ENCODE results near the gene PDE6D.

Gene PDE6D

DNA sequence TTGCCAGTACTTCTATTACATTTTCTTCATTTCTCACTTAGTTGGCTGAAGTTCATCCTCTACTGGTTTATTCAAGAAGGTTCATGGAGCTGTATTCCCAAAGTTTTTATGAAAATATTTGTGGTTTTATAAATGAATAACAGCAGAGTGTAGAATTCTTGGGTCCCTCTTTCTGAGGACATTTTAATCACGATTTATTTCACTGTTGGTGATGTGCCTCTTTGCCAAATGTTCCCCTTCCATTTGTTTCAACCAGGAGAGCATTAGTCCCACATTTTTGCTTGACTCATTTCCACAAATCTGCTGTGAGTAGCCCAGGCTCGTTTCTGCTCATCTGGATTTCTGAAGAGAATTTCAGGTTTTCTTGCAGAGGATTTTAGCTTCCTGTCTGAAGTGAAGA is 25.9 kb upstream of the PDE6D start:
- CTCF ChIA-PET: interaction anchor here (0.6 to 1.4 kb wide), 2 partner anchors 10 to 1234 kb away, joined by 3 read pairs; no protein-coding TSS in a partner anchor
- Histone ChIP-seq H3K27me3 (replicated peaks in 2 of 5; ENCODE audit: control insufficient read depth in 4 of 5, insufficient read depth in 5 of 5, low read length in 4 of 5) (no peaks in the 10 kb centered on the region), H3K36me3 (ENCODE audit: control insufficient read depth in 4 of 4, insufficient read depth in 4 of 4, low read length in 3 of 4) (peaks cover 18 to 75% (median 59%) of the 10 kb centered on the region in 4 experiments), H3K27ac (ENCODE audit: insufficient read depth in 1 of 2, low read depth in 1 of 2, low read length in 2 of 2, poor library complexity in 1 of 2, severe bottlenecking in 2 of 2) (no peak overlapping the region), H3K4me1 (ENCODE audit: control extremely low read depth in 1 of 4, control insufficient read depth in 4 of 4, insufficient read depth in 4 of 4, low read length in 3 of 4) (no peaks in the 10 kb centered on the region), H3K9me3 (ENCODE audit: control extremely low read depth in 1 of 5, control insufficient read depth in 4 of 5, insufficient read depth in 2 of 5, low read depth in 1 of 5, low read length in 4 of 5) (no peaks in the 10 kb centered on the region), H3K4me3 (ENCODE audit: control insufficient read depth in 1 of 7, extremely low read depth in 1 of 7, insufficient read depth in 4 of 7, low read depth in 2 of 7, low read length in 6 of 7) (no peak overlapping the region)
- DNase-seq: no peak
- WGBS (ENCODE audit: insufficient coverage): 100% methylated on average over 2 of the region's 2 CpGs
- POLR2A ChIA-PET: no interaction called here

DNA sequence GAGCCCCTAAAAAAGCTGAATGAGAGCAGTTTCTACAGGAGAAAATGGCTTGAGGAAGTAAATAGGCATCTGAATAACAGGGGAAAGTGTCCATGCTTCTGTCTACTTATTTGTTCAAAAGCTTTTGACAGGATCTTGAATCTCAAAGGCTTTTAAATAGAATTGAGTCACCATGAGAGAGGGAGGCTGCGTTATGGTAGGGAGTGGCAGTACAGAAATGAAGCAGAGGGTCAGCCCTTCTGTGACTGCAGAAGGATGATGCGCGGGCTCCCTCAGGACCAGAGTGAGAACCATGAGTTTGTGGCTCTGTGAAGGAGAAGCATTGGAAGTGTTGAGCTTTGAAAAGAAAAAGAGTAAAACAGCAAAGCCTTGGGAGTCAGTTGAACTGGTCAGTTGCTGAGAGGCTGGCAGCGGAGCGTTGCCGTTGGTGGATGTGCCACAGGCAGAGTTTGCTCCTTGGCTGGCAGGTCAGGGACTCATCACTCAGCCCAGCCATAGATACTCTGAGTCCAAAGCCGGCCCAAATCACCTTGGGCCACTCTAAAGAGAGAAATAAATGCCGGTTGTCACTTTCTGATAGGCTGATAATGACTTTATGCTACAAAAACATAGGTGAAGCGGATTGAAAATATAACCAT is 22.5 kb upstream of the PDE6D start:
- CTCF ChIA-PET: no interaction called here
- Histone ChIP-seq H3K9me3 (ENCODE audit: control extremely low read depth in 1 of 5, control insufficient read depth in 4 of 5, insufficient read depth in 2 of 5, low read depth in 1 of 5, low read length in 4 of 5) (no peaks in the 10 kb centered on the region), H3K4me3 (ENCODE audit: control insufficient read depth in 1 of 7, extremely low read depth in 1 of 7, insufficient read depth in 4 of 7, low read depth in 2 of 7, low read length in 6 of 7) (no peak overlapping the region), H3K27ac (ENCODE audit: insufficient read depth in 1 of 2, low read depth in 1 of 2, low read length in 2 of 2, poor library complexity in 1 of 2, severe bottlenecking in 2 of 2) (no peak overlapping the region), H3K4me1 (ENCODE audit: control extremely low read depth in 1 of 4, control insufficient read depth in 4 of 4, insufficient read depth in 4 of 4, low read length in 3 of 4) (no peaks in the 10 kb centered on the region), H3K36me3 (ENCODE audit: control insufficient read depth in 4 of 4, insufficient read depth in 4 of 4, low read length in 3 of 4) (peaks cover 23 to 77% (median 59%) of the 10 kb centered on the region in 4 experiments), H3K27me3 (replicated peaks in 2 of 5; ENCODE audit: control insufficient read depth in 4 of 5, insufficient read depth in 5 of 5, low read length in 4 of 5) (no peaks in the 10 kb centered on the region)
- WGBS (ENCODE audit: insufficient coverage): 99% methylated on average over 8 of the region's 9 CpGs
- no peak for DNase-seq
- POLR2A ChIA-PET: no interaction called here

DNA sequence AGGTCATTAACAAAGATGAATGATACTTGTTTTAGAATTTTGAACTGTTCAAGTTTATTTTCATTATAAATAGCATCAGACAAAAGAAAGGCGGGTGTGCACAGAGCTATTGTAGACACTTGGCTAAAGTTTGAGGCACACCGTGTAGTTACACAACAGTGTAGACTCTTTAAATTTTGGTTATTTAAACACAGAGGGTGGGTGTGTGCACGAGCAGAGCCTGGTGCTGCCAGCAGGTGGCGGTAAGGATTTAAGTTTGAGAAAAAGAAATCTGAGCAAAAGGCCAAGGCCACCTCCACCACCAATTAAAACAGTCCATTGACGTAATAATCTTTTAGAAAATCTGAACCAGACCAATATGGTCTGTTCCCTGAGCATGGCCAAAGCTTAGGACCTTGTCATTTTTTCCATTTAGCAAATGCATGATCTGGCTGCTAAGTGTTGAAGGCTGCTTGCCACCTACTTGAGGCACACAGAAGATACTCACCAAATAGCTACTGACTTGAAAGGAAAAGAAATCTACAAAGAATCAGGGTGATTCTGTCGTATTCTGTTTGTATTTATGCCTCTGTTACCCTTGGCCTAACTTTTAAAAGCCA is 19.5 kb upstream of the PDE6D start:
- no peaks in the 10 kb centered on the region for H3K9me3 ChIP-seq (ENCODE audit: control extremely low read depth in 1 of 5, control insufficient read depth in 4 of 5, insufficient read depth in 2 of 5, low read depth in 1 of 5, low read length in 4 of 5)
- no peak overlapping the region for H3K4me3 ChIP-seq (ENCODE audit: control insufficient read depth in 1 of 7, extremely low read depth in 1 of 7, insufficient read depth in 4 of 7, low read depth in 2 of 7, low read length in 6 of 7)
- 96% methylated on average over 3 of the region's 6 CpGs for WGBS (ENCODE audit: insufficient coverage)
- no peaks in the 10 kb centered on the region for H3K4me1 ChIP-seq (ENCODE audit: control extremely low read depth in 1 of 4, control insufficient read depth in 4 of 4, insufficient read depth in 4 of 4, low read length in 3 of 4)
- POLR2A ChIA-PET: no interaction called here
- H3K27ac ChIP-seq (ENCODE audit: insufficient read depth in 1 of 2, low read depth in 1 of 2, low read length in 2 of 2, poor library complexity in 1 of 2, severe bottlenecking in 2 of 2): no peak overlapping the region
- H3K27me3 ChIP-seq (replicated peaks in 2 of 5; ENCODE audit: control insufficient read depth in 4 of 5, insufficient read depth in 5 of 5, low read length in 4 of 5): no peaks in the 10 kb centered on the region
- H3K36me3 ChIP-seq (ENCODE audit: control insufficient read depth in 4 of 4, insufficient read depth in 4 of 4, low read length in 3 of 4): peaks cover 11 to 76% (median 58%) of the 10 kb centered on the region in 4 experiments
- DNase-seq: peak in 2 of 3 donors; percentile 42 to 53
- CTCF ChIA-PET: interaction anchor here (0.6 to 1.4 kb wide), 4 partner anchors 8 to 464 kb away, joined by 3 read pairs; no protein-coding TSS in a partner anchor

DNA sequence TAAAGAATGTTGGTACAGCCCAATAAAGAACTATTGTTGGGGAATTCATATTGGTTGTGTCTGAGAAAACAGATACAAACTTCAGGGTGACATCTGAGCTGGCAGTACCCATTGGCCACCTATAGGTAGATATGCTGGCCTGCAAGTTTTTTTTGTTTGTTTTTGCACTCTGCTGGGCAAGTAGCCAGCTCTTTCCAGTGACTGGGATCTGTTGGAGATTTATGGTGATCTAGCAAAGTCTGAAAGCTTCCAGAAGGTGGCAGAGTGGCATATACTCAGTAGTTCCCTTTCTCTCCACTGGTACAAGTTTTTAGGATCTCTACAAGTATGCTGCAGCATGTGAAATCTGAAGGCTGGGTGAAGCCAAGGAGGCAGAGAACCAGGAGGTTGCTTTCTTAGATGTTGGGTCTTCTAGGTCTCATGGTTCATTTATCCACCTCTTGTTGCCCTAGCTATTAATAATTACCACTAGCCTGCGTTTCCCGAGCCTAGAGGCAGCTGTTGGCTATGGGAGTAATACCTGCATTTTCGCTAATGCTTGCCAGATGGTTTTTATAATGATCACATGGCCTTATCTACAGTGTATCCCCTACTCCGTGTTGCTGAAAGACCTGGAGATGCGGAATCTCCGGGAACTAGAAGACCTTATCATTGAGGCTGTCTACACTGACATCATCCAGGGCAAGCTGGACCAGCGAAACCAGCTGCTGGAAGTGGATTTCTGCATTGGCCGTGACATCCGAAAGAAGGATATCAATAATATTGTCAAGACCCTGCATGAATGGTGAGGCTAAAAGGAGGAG is 14.6 kb upstream of the PDE6D start:
- 93% methylated on average over 7 of the region's 9 CpGs for WGBS (ENCODE audit: insufficient coverage)
- no peak overlapping the region for H3K27ac ChIP-seq (ENCODE audit: insufficient read depth in 1 of 2, low read depth in 1 of 2, low read length in 2 of 2, poor library complexity in 1 of 2, severe bottlenecking in 2 of 2)
- no peaks in the 10 kb centered on the region for H3K27me3 ChIP-seq (replicated peaks in 2 of 5; ENCODE audit: control insufficient read depth in 4 of 5, insufficient read depth in 5 of 5, low read length in 4 of 5)
- no peaks in the 10 kb centered on the region for H3K4me1 ChIP-seq (ENCODE audit: control extremely low read depth in 1 of 4, control insufficient read depth in 4 of 4, insufficient read depth in 4 of 4, low read length in 3 of 4)
- no peaks in the 10 kb centered on the region for H3K9me3 ChIP-seq (ENCODE audit: control extremely low read depth in 1 of 5, control insufficient read depth in 4 of 5, insufficient read depth in 2 of 5, low read depth in 1 of 5, low read length in 4 of 5)
- peak; percentile 60 to 70 (median 63) for DNase-seq
- ChIA-PET POLR2A (no interaction called here), CTCF (interaction anchor here (0.9 to 1.8 kb wide), 3 partner anchors 12 to 80 kb away, joined by 3 to 4 read pairs (median 3); no protein-coding TSS in a partner anchor)
- H3K36me3 ChIP-seq (ENCODE audit: control insufficient read depth in 4 of 4, insufficient read depth in 4 of 4, low read length in 3 of 4): peaks cover 11 to 83% (median 64%) of the 10 kb centered on the region in 4 experiments
- H3K4me3 ChIP-seq (ENCODE audit: control insufficient read depth in 1 of 7, extremely low read depth in 1 of 7, insufficient read depth in 4 of 7, low read depth in 2 of 7, low read length in 6 of 7): no peak overlapping the region

DNA sequence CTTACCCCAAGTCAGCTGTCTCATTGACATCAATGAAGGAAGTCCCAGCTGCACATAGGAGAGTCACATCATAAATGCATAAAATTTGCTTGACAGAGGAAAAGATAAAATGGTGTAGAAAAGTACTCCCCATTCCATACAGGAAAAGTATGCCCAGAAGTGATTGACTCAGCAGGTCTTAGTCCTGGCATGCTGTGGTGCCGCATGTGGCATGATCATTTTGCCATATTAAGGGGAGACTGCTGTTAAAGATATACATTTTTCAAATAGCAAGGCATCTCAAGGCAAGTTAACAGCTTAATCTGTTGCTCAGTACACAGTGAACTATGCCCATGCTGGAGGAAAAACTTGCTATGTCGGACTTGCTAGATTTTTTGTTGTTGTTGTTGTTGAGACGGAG is 13.3 kb upstream of the PDE6D start:
- ChIA-PET POLR2A (no interaction called here), CTCF (no interaction called here)
- H3K9me3 ChIP-seq (ENCODE audit: control extremely low read depth in 1 of 5, control insufficient read depth in 4 of 5, insufficient read depth in 2 of 5, low read depth in 1 of 5, low read length in 4 of 5): no peaks in the 10 kb centered on the region
- H3K4me1 ChIP-seq (ENCODE audit: control extremely low read depth in 1 of 4, control insufficient read depth in 4 of 4, insufficient read depth in 4 of 4, low read length in 3 of 4): no peaks in the 10 kb centered on the region
- H3K36me3 ChIP-seq (ENCODE audit: control insufficient read depth in 4 of 4, insufficient read depth in 4 of 4, low read length in 3 of 4): peaks cover 11 to 84% (median 61%) of the 10 kb centered on the region in 4 experiments
- no peak overlapping the region for H3K27ac ChIP-seq (ENCODE audit: insufficient read depth in 1 of 2, low read depth in 1 of 2, low read length in 2 of 2, poor library complexity in 1 of 2, severe bottlenecking in 2 of 2)
- WGBS (ENCODE audit: insufficient coverage): 100% methylated on average over 1 of the region's 3 CpGs
- DNase-seq: no peak
- H3K4me3 ChIP-seq (ENCODE audit: control insufficient read depth in 1 of 7, extremely low read depth in 1 of 7, insufficient read depth in 4 of 7, low read depth in 2 of 7, low read length in 6 of 7): no peak overlapping the region
- H3K27me3 ChIP-seq (replicated peaks in 2 of 5; ENCODE audit: control insufficient read depth in 4 of 5, insufficient read depth in 5 of 5, low read length in 4 of 5): no peaks in the 10 kb centered on the region

DNA sequence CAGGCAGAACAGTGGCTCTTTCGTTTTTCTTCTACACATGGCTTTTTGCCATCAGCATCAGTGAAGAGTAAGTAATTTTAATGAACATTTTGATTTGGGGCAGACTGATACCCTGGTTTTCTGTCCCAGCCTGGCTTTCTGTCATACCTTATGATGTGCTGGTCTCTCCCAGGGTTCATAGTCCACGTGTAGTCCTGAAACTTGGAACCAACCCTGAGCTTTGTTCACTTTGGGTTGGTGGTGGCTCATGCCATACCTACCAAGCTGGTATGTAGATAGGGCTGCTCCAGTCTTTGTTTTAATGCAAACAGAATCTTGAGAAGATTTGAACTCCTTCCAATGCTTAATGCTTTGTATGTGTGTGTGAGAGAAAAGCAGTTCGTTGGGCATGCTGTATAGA is 10.0 kb upstream of the PDE6D start:
- H3K36me3 ChIP-seq (ENCODE audit: control insufficient read depth in 4 of 4, insufficient read depth in 4 of 4, low read length in 3 of 4): peaks cover 13 to 62% (median 47%) of the 10 kb centered on the region in 4 experiments
- H3K27me3 ChIP-seq (replicated peaks in 2 of 5; ENCODE audit: control insufficient read depth in 4 of 5, insufficient read depth in 5 of 5, low read length in 4 of 5): no peaks in the 10 kb centered on the region
- no peak overlapping the region for H3K27ac ChIP-seq (ENCODE audit: insufficient read depth in 1 of 2, low read depth in 1 of 2, low read length in 2 of 2, poor library complexity in 1 of 2, severe bottlenecking in 2 of 2)
- 100% methylated on average over 2 of the region's 3 CpGs for WGBS (ENCODE audit: insufficient coverage)
- POLR2A ChIA-PET: no interaction called here
- H3K9me3 ChIP-seq (ENCODE audit: control extremely low read depth in 1 of 5, control insufficient read depth in 4 of 5, insufficient read depth in 2 of 5, low read depth in 1 of 5, low read length in 4 of 5): no peaks in the 10 kb centered on the region
- CTCF ChIA-PET: no interaction called here
- H3K4me1 ChIP-seq (ENCODE audit: control extremely low read depth in 1 of 4, control insufficient read depth in 4 of 4, insufficient read depth in 4 of 4, low read length in 3 of 4): peaks cover 7 to 14% (median 11%) of the 10 kb centered on the region in 4 experiments
- H3K4me3 ChIP-seq (ENCODE audit: control insufficient read depth in 1 of 7, extremely low read depth in 1 of 7, insufficient read depth in 4 of 7, low read depth in 2 of 7, low read length in 6 of 7): no peak overlapping the region
- no peak for DNase-seq

DNA sequence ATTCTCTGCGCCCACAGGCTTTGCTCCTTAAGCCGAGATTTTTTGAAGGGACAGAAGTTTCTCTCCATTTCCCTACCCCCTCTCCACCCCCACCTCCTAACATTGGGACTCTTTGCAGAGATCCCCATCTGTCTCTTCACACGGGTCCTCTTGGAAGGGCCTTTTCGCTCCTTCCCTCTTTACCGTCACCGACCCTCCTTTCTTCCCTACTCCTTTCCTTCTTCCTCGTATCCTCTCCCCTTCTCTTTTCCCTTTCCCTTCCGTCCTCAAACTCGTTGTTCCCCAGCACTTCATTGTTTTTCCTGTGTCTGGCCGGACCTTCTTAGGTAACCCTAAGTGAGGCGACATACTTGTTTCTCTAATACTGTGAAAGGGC is 5.8 kb upstream of the PDE6D start:
- ChIA-PET CTCF (no interaction called here), POLR2A (no interaction called here)
- Histone ChIP-seq H3K36me3 (ENCODE audit: control insufficient read depth in 4 of 4, insufficient read depth in 4 of 4, low read length in 3 of 4) (peaks cover 5 to 31% (median 22%) of the 10 kb centered on the region in 4 experiments), H3K4me1 (ENCODE audit: control extremely low read depth in 1 of 4, control insufficient read depth in 4 of 4, insufficient read depth in 4 of 4, low read length in 3 of 4) (peaks cover 15 to 35% (median 27%) of the 10 kb centered on the region in 4 experiments), H3K27me3 (replicated peaks in 2 of 5; ENCODE audit: control insufficient read depth in 4 of 5, insufficient read depth in 5 of 5, low read length in 4 of 5) (no peaks in the 10 kb centered on the region), H3K4me3 (ENCODE audit: control insufficient read depth in 1 of 7, extremely low read depth in 1 of 7, insufficient read depth in 4 of 7, low read depth in 2 of 7, low read length in 6 of 7) (peak overlapping the region; percentile 58 to 99 (median 93)), H3K27ac (ENCODE audit: insufficient read depth in 1 of 2, low read depth in 1 of 2, low read length in 2 of 2, poor library complexity in 1 of 2, severe bottlenecking in 2 of 2) (peak overlapping the region in 1 of 2 experiments; percentile 78), H3K9me3 (ENCODE audit: control extremely low read depth in 1 of 5, control insufficient read depth in 4 of 5, insufficient read depth in 2 of 5, low read depth in 1 of 5, low read length in 4 of 5) (no peaks in the 10 kb centered on the region)
- peak in 1 of 3 donors; percentile 2 for DNase-seq
- 21% methylated on average over 11 of the region's 11 CpGs for WGBS (ENCODE audit: insufficient coverage)
